Measurements from ENCODE around the gene SEC24A.
"Not testable (repeated sequence)": the region's sequence is repeated elsewhere in the genome, so short reads cannot be mapped to it uniquely, and the experiment has no call there.

The SEC24A gene
- long read RNA-seq, donor 1, full-length matches to known transcripts, result 2 of 2 reads
- long read RNA-seq, donor 1, partial matches to known transcripts, result 0 of 2 reads
- long read RNA-seq, donor 1, other reads (novel, unspliced or antisense), result 0 of 2 reads
- long read RNA-seq, donor 2, result 0 reads
- long read RNA-seq, donor 3, result 0 reads
- long read RNA-seq, donor 4, full-length matches to known transcripts, result 1 of 14 reads
- long read RNA-seq, donor 4, partial matches to known transcripts, result 13 of 14 reads
- long read RNA-seq, donor 4, other reads (novel, unspliced or antisense), result 0 of 14 reads
- long read RNA-seq, donor 5, full-length matches to known transcripts, result 1 of 1 reads
- long read RNA-seq, donor 5, partial matches to known transcripts, result 0 of 1 reads
- long read RNA-seq, donor 5, other reads (novel, unspliced or antisense), result 0 of 1 reads
- long read RNA-seq, donor 6, partial matches to known transcripts, result 5 of 5 reads
- long read RNA-seq, donor 6, other reads (novel, unspliced or antisense), result 0 of 5 reads
- long read RNA-seq, donor 7, full-length matches to known transcripts, result 2 of 16 reads
- long read RNA-seq, donor 7, partial matches to known transcripts, result 14 of 16 reads
- long read RNA-seq, donor 7, other reads (novel, unspliced or antisense), result 0 of 16 reads
- long read RNA-seq, donor 8, full-length matches to known transcripts, result 1 of 1 reads
- long read RNA-seq, donor 8, partial matches to known transcripts, result 0 of 1 reads
- long read RNA-seq, donor 8, other reads (novel, unspliced or antisense), result 0 of 1 reads

DNA sequence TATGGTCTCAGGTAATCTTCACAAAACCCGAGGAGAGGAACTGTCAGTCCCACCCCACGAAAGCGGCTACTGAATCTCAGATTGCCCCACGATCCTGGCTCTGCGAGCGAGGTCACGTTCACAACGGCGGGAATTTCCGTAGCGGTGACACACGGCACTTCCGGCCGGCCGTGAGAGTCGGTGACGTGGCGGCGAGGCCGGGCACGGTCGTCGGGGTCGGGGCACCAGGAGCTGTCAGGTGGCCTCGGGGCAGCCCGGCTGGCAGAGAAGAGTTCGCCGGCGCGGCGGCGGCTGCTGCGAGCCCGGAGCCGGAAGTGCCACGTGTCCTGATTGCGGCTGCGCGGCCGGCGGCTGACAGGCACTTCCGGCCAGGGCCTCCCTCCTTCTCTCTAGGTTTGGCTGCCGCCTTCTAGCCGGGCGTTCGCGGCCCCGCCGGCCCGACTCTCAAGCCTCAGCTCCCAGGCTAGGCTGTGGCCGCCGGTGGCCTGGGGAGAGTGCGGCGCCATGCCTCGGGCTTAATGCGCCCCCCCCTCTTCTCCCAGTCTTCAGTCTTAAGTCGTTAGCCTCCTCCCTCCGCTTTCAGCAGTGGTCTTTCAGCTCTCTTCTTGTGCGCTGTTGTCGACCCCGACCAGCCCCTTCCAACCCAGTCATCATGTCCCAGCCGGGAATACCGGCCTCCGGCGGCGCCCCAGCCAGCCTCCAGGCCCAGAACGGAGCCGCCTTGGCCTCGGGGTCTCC, at the start of gene SEC24A:
Gene SEC24A, plus strand, starts transcription at position 361 of the 738 bp plus-strand sequence. Its CDS starts 292 bp downstream, at position 653.
- DNase-seq, result peak; percentile 94

DNA sequence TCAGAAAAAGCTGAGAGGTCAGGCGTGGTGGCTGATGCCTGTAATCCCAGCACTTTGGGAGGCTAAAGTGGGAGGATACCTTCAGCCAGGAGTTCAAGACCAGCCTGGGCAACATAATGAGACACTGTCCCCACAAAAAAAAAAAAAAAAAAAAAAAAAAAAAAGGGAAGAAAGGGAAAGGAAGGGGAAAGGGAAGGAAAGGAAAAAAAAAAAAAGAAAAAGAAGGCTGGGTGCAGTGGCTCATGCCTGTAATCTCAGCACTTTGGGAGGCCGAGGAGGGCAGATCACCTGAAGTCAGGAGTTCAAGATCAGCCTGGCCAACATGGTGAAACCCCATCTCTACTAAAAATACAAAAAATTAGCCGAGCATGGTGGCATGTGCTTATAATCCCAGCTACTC, 48.8 kb upstream of the SEC24A start:
- not testable (repeated sequence) for DNase-seq

GRCh38 chr5:134600600-134600999, 48.0 kb upstream of the SEC24A start:
- no peak for DNase-seq

- DNase-seq, result no peak
These were observed 45.5 kb upstream of the SEC24A start for GRCh38 chr5:134603059-134603458.

DNA sequence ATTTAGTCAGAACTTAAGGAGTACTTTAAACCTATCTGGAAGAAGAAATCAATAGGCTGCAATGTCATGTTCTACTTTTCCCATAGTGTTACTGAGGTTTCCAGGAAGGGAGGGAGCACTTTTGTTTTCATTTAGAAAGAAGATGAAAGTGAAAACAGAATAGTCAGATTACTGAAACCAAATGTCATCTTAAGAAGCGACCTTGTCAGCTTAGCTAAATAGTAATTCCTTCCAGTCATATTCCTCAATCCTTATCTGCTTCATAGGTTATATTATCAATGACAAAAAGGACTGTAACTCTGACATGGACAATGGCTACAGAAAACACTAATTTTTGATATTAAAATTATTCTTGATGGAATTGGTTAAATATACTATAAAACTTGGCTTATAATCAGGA, 43.7 kb upstream of the SEC24A start:
- no peak for DNase-seq

- DNase-seq, result no peak
These were observed 41.9 kb upstream of the SEC24A start for GRCh38 chr5:134606726-134607125.

DNA sequence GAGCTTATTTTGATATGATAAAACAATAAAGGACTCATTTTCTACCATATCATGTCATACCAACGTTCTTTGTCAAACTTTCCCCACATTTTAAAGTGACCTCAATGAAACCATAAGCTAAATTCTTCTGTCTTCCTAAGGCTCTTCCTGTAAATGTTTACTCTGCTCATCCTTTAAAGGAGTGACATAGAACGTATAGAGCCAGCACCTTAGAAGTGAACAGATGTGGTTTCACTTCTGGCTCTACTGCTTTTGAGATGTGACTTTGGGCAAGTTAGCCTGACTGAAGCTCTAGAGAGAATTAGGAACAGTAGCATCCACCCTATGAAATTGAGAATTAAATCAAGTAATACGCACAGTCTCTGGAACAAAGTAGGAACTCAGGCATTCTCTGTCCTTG, 40.0 kb upstream of the SEC24A start:
- DNase-seq, result no peak

DNA sequence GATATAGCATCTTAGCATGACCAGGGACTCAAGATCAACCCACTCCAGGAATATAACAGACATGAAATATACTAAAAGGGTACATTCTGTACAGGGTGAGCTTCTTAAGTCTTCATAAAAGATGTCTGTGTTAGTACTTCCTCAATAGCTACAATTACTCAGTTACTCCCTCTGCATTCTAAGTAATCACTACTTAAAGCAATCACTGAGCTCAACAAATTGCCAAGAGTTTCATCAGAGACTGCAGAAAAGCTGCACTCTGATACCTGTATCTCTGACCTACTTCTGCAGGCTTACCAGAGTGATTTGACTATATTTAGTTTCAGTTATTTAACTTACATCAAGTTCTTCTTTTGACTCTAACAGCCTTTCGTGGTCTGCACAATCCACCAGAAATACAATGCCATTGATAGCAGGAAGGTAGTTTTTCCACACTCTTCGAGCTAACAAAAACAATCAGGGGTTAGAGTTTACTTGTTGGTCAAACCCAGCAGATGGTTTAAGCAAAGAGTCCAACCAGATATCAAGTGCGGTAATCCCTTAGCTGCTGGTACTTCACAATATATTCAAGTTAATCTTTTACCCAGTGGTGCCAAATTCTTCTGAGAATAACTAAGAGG, 39.2 kb upstream of the SEC24A start:
- DNase-seq, result no peak

- DNase-seq, result no peak
These were observed 37.9 kb upstream of the SEC24A start for GRCh38 chr5:134610725-134611124.

DNA sequence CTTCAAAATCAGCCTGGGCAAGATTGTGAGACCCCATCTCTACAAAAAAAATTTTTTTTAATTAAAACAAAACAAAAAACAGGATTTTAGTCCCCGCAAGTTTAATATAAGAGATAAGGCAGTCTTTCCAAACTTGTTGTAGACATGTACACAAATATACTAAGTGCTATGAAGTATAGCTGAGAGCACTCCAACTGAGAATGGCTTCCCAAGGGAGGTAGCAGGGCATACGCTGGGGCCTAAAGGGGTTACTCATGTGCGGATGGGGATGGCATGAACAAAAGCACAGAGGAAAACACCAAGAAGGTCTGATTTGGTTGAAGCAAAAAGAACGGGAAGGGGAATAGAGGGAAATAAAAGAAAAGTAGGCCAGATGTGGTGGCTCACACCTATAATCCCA, 37.1 kb upstream of the SEC24A start:
- no peak for DNase-seq

GRCh38 chr5:134614450-134615085, 34.0 kb upstream of the SEC24A start:
- DNase-seq, result no peak

DNA sequence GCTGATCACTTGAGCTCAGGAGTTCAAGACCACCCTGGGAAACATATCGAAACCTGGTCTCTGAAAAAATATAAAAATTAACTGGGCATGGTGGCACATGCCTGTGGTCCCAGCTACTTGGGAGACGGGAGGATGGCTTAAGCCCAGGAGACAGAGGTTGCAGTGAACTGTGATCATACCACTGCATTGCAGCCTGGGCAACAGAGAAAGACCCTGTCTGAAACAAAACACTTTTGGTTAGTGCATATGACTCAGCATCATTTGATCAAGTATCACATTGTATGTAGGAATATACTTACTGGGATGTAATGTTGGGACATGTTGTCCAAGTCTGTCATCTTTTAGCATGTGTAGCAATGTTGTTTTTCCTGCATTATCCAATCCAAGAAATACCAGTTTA, 28.0 kb upstream of the SEC24A start:
- no peak for DNase-seq

DNA sequence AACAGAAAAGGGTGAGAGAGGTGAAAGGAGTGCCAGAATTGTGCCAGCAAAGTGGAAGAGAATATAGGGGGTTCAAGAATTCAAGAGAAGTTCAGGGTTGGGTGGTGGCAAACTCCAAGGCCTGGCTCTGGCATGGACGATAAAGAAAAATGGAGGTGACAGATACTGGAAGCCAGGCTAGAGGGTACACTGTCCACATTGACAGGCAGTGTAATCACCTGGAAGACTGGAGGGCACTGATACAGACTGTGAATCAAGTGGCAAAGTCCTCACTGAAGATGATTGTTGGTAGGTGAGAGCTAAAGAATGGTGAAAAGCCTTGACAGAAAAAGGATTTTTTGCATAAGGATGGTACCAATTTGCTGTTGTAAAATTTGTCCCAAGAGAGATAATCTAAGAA, 23.0 kb upstream of the SEC24A start:
- no peak for DNase-seq

- DNase-seq, result no peak
These were observed 22.1 kb upstream of the SEC24A start for GRCh38 chr5:134626369-134627014.

DNA sequence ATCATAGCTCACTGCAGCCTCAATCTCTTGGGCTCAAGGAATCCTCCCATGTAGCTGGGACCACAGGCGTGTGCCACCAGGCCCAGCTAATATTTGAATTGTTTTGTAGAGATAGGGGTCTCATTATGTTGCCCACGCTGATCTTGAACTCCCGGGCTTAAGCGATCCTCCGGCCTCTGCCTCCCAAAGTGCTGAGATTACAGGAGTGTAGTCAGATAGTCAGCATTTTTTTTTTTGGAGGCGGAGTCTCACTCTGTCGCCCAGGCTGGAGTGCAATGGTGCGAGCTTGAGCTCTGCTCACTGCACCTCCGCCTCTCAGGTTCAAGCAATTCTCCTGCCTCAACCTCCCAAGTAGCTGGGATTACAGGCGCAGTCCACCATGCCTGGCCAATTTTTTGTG, 14.4 kb upstream of the SEC24A start:
- no peak for DNase-seq

GRCh38 chr5:134635366-134635765, 13.2 kb upstream of the SEC24A start:
- DNase-seq, result not testable (repeated sequence)

DNA sequence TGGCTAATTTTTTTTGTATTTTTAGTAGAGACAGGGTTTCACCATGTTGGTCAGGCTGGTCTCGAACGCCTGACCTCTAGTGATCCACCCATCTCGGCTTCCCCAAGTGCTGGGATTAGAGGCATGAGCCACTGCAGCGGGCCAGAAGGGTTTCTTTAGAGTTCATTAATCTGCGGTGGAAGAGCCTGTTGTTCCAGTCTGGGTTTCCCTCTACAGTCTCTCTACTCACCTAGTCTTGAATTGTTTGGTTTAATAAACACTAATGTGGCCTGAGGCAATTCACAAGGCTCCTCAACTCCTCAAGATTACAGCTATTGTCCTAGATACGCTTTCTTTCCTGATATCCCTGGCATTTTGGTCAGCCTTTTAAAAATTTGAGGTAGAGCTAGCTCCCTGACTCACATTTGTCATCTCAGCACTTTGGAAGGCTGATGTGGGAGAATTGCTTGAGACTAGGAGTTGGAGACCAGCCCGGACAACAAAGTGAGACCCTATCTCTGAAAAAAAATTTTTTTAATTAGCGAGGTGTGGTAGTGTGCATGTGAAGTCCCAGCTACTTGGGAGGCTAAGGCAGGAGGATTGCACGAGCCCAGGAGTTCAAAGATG, 11.4 kb upstream of the SEC24A start:
- DNase-seq, result no peak

GRCh38 chr5:134638760-134639201, 9.8 kb upstream of the SEC24A start:
- no peak for DNase-seq

- DNase-seq, result no peak
These were observed 5.6 kb upstream of the SEC24A start for GRCh38 chr5:134642931-134643530.

- no peak for DNase-seq
These were observed 698 bp upstream of the SEC24A start for GRCh38 chr5:134647750-134648424.

Measured in right kidney (tissue), 9 donors.